HG02588 (cell line): ENCODE measurements around the gene LRRC8C.
"Not testable (repeated sequence)": the region's sequence is repeated elsewhere in the genome, so short reads cannot be mapped to it uniquely, and the experiment has no call there.

Experiments used
- ATAC-seq: cut with Tn5 transposase; IDR thresholded peaks from one replicate; pipeline ENCODE4 v1.9.1; 2021; ENCODE audit warnings: mild to moderate bottlenecking, moderate library complexity; ENCODE audit not compliant: unreplicated experiment

Gene LRRC8C

DNA sequence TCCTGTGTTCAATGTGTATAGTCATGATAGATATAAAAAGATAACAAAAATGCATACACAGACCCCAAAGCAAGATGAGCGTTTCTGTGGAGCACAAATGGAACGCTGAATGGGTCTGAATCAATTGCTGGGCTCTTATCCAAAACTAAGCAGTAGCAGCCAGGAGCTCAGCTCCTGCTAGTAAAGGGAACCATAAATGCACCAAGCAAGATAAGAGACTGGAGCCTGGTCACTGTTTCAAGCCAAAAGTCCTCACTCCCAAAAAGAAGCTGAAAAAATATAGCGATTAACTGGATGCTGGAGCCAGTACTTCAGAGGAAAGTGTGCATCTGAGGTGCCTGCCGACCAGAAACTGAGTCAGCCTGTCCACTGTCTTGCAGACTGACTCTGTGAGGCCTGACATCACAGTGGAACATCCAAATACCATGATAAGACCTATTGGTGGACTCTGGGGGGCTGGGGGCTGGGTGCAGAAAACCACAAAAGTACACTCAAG is 68.9 kb downstream of the LRRC8C start:
- ATAC-seq, result no peak

- no peak for ATAC-seq
Measured at GRCh38 chr1:89702520-89703045, 69.7 kb downstream of the LRRC8C start.

- no peak for ATAC-seq
Measured at GRCh38 chr1:89703469-89703868, 70.5 kb downstream of the LRRC8C start.

- ATAC-seq, result no peak
Measured at GRCh38 chr1:89704014-89704413, 71.1 kb downstream of the LRRC8C start.

DNA sequence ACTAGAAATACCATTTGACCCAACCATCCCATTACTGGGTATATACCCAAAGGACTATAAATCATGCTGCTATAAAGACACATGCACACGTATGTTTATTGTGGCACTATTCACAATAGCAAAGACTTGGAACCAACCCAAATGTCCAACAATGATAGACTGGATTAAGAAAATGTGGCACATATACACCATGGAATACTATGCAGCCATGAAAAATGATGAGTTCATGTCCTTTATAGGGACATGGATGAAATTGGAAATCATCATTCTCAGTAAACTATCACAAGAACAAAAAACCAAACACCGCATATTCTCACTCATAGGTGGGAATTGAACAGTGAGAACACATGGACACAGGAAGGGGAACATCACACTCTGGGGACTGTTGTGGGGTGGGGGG is 72.0 kb downstream of the LRRC8C start:
- ATAC-seq, result not testable (repeated sequence)

- ATAC-seq, result no peak
Measured at GRCh38 chr1:89705901-89706699, 73.2 kb downstream of the LRRC8C start.

DNA sequence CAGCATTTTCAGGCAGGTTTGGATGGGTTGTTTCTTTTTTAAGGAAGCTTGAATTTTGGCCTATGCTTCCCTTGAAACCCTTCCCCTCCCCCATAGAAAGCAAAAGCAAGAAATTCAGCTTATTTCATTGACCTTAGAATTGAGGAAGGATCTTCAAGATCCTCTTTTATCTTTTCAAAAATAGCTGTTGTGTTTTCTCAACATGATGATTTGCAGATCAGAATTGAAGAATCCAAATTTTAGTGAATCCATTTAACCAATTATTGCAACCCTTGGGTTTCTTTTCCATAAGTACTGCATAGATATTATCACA is 73.7 kb downstream of the LRRC8C start:
- no peak for ATAC-seq

DNA sequence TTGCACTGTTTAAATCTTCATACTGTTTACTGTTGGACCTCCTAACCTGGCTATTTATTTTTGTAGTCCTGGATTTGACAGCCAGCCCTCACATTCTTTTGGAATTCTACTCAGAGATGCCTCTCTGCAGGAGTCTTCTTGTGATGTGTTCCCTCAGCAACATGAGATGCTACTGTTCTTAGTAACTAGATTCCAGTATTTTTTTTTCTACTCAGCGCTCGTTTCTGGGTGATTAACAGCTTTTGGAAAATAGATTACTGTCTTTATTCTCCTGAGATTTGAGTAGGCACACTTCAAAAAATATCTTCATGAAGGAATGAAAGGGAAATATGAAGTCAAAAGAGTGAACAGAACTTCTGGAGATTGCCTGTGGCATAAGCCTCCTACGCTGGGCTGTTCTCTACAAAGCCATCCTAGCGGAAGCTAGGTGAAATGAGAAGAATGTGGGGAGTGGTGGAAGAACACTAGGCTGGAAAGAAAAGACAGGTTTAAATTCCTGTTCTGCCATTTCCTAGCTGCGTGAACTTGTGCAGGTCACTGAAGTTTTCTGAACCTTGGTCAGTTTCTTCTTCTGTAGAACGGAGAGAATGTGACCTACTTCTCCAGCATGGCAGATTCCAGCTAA is 75.9 kb downstream of the LRRC8C start:
- no peak for ATAC-seq

DNA sequence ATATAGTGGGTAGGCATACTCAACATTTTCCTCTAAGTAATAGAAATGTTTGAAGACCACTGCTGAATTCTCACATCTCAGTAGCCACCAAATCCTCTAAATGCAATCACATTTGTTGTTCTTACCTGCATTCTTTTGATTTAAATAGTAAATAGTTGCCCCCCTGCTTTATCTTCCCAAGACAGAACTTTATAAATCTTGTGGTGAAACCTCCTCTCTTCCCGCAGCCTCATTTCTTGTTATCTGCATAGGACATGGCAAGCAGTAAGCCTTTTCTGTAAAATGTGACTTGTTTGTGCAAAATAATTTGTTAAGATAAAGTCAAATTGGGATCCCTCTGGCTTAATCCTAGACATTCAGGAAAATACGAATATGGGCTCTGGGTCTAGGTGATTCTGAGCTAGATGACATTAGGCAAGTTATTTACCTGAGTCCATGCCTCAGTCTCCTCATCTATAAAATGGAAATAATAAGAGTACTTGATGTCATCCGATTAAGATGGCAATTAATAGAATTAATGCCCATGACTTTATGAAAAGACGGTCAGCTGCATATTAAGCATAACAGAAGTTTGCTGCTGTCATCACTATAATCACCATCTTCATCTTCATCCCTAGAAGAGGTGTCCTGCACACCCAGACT is 77.7 kb downstream of the LRRC8C start:
- ATAC-seq, result no peak

- ATAC-seq, result no peak
Measured at GRCh38 chr1:89711140-89711778, 78.3 kb downstream of the LRRC8C start.

- no peak for ATAC-seq
Measured at GRCh38 chr1:89712420-89712819, 79.5 kb downstream of the LRRC8C start.

DNA sequence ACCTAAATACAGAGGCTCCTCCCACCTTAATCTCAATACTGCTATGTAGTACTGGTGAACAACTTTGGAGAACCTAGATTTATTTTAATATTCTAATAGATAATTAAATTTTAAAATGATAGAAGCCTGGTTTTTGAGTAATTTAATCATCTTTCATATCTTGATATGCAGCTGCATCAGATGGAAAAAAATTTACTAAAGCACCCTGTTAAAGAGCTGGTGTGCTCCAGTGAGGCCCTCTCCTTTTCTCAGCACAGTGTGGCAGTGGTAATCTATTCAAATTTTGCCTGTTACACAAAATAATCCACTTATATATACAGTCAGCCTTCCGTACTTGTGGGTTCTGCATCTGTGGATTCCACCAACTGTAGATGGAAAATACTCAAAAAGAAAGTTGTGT is 82.8 kb downstream of the LRRC8C start:
- no peak for ATAC-seq

- peak; percentile 79 for ATAC-seq
Measured at GRCh38 chr1:89719502-89720306, 86.8 kb downstream of the LRRC8C start.

- no peak for ATAC-seq
Measured at GRCh38 chr1:89720839-89721238, 87.9 kb downstream of the LRRC8C start.

DNA sequence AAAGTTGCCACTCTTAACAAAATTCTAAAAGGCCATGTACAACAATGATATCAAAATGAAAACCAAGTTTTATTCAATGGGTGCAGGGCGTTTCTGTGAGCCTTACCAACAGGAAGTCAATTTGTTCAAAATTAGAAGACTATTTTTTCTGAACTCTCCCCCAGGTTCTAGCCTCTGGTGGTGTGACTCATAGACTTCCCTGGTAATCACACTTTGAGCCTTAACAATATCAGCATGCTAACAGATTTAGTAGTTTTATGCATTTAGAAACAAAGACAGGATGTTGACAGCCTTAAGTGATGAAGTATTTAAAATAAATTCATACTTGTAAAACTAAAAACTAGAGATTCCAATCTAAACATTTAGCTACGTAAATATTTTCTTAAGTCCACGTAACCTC is 88.4 kb downstream of the LRRC8C start:
- no peak for ATAC-seq

- no peak for ATAC-seq
Measured at GRCh38 chr1:89723144-89723543, 90.2 kb downstream of the LRRC8C start.

GRCh38 chr1:89723863-89724262 is 90.9 kb downstream of the LRRC8C start:
- no peak for ATAC-seq

- ATAC-seq, result peak; percentile 81
Measured at GRCh38 chr1:89724369-89725010, 91.6 kb downstream of the LRRC8C start.

- ATAC-seq, result no peak
Measured at GRCh38 chr1:89725011-89725370, 92.1 kb downstream of the LRRC8C start.

GRCh38 chr1:89725631-89726030 is 92.7 kb downstream of the LRRC8C start:
- ATAC-seq, result no peak
